ENCODE data around the gene CCL7. TPM values are rescaled to one million over a fixed set of nuclear protein-coding genes. Genes with fewer than 3 reads are reported as not detected.

Gene CCL7
- total and polyA plus RNA-seq, 4 donors = not detected

- no peak overlapping the region for H3K27ac ChIP-seq (ENCODE audit: low read depth in 1 of 2, low read length in 2 of 2)
- WGBS, 2 donors = 5 to 21% methylated on average over 2 of the region's 2 CpGs
- H3K4me1 ChIP-seq (ENCODE audit: control insufficient read depth in 1 of 2, insufficient read depth in 2 of 2, low read length in 2 of 2) = no peaks in the 10 kb centered on the region
- no peaks in the 10 kb centered on the region for H3K9me3 ChIP-seq (ENCODE audit: control insufficient read depth, low read length)
- ATAC-seq (ENCODE audit: low FRiP score) (no peak), DNase-seq (no peak)
- H3K4me3 ChIP-seq (ENCODE audit: low read length in 2 of 2) = no peak overlapping the region
- no peaks in the 10 kb centered on the region for H3K36me3 ChIP-seq (ENCODE audit: control insufficient read depth in 1 of 2, insufficient read depth in 2 of 2, low read length in 1 of 2)
- no peaks in the 10 kb centered on the region for H3K27me3 ChIP-seq (ENCODE audit: control insufficient read depth in 1 of 2, insufficient read depth in 2 of 2, low read length in 1 of 2)
- intact Hi-C loops (cut with DNase I) = no loop called here
Observed at GRCh38 chr17:34287875-34288274, 17.9 kb downstream of the CCL7 start.

DNA sequence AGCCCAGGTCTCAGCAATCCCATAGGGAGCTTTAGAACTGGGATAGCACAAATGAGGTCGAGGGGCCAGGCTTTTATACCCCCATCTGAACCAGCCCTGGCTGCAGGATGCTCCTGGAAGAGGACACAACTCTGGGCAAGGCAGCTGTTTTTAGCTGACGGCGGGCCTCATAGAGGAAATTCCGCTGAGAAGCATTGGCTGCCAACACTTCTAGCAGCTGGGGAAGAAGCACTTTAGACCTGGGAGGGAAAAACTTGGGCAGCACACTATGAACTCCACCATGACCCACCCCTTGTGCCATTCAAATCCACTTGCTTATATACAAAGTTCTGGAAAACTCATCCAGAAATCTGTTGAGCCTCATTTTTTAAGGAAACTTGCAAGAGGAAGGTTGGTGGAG is 20.6 kb downstream of the CCL7 start:
- Histone ChIP-seq H3K27ac (ENCODE audit: low read depth in 1 of 2, low read length in 2 of 2) (no peak overlapping the region), H3K4me3 (ENCODE audit: low read length in 2 of 2) (no peak overlapping the region), H3K27me3 (ENCODE audit: control insufficient read depth in 1 of 2, insufficient read depth in 2 of 2, low read length in 1 of 2) (no peaks in the 10 kb centered on the region), H3K36me3 (ENCODE audit: control insufficient read depth in 1 of 2, insufficient read depth in 2 of 2, low read length in 1 of 2) (no peaks in the 10 kb centered on the region), H3K4me1 (ENCODE audit: control insufficient read depth in 1 of 2, insufficient read depth in 2 of 2, low read length in 2 of 2) (no peaks in the 10 kb centered on the region), H3K9me3 (ENCODE audit: control insufficient read depth, low read length) (no peaks in the 10 kb centered on the region)
- WGBS, 2 donors = 58 to 63% methylated on average over 4 of the region's 4 CpGs
- intact Hi-C loops (cut with DNase I) = no loop called here
- DNase-seq = no peak
- no peak for ATAC-seq (ENCODE audit: low FRiP score)

DNA sequence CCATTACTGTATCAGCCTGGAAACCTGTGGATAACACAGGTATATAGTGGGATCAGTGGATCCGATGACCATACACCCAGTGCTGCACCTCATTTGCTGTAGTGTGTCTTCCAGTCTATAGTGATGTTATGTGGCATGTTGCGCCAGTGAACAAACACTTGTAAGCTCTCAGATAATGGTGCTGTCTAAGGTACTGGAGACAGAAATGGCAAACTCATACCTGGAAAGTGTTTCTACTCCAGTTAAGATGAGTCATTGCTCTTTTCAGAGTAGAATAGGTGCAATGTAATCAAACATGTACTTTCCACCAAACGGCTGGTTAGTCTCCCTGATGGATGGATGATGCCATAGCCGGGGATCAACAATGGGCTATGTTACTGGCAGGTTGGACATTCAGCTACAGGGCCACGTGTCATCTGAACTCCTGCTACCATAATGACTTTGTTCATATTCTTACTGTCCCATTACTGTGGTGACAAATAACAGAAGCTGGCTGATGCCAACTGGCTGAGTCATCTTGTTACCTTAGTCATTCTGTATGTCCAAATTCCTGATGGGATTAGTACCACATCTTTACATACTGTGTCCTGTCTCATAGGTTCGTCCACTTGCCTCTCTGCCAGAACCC is 21.8 kb downstream of the CCL7 start:
- ATAC-seq (ENCODE audit: low FRiP score) = no peak

GRCh38 chr17:34299027-34299426 is 29.0 kb downstream of the CCL7 start:
- Histone ChIP-seq H3K27ac (ENCODE audit: low read depth in 1 of 2, low read length in 2 of 2) (no peak overlapping the region), H3K36me3 (ENCODE audit: control insufficient read depth in 1 of 2, insufficient read depth in 2 of 2, low read length in 1 of 2) (no peaks in the 10 kb centered on the region), H3K27me3 (ENCODE audit: control insufficient read depth in 1 of 2, insufficient read depth in 2 of 2, low read length in 1 of 2) (peaks cover 0 to 4% of the 10 kb centered on the region in 2 donors), H3K4me3 (ENCODE audit: low read length in 2 of 2) (no peak overlapping the region), H3K9me3 (ENCODE audit: control insufficient read depth, low read length) (peaks cover 2% of the 10 kb centered on the region), H3K4me1 (ENCODE audit: control insufficient read depth in 1 of 2, insufficient read depth in 2 of 2, low read length in 2 of 2) (no peaks in the 10 kb centered on the region)
- 84 to 86% methylated on average over 2 of the region's 2 CpGs for WGBS, 2 donors
- intact Hi-C loops (cut with DNase I) = no loop called here
- ATAC-seq (ENCODE audit: low FRiP score) (no peak), DNase-seq (no peak)

More for the DNA sequence above, 21.8 kb downstream of the CCL7 start:
- H3K27ac ChIP-seq (ENCODE audit: low read depth in 1 of 2, low read length in 2 of 2) = no peak overlapping the region
- no peaks in the 10 kb centered on the region for H3K9me3 ChIP-seq (ENCODE audit: control insufficient read depth, low read length)
- no peaks in the 10 kb centered on the region for H3K36me3 ChIP-seq (ENCODE audit: control insufficient read depth in 1 of 2, insufficient read depth in 2 of 2, low read length in 1 of 2)
- H3K27me3 ChIP-seq (ENCODE audit: control insufficient read depth in 1 of 2, insufficient read depth in 2 of 2, low read length in 1 of 2) = no peaks in the 10 kb centered on the region
- intact Hi-C loops (cut with DNase I) = no loop called here
- no peak for DNase-seq
- 88 to 90% methylated on average over 6 of the region's 6 CpGs for WGBS, 2 donors
- no peak overlapping the region for H3K4me3 ChIP-seq (ENCODE audit: low read length in 2 of 2)
- H3K4me1 ChIP-seq (ENCODE audit: control insufficient read depth in 1 of 2, insufficient read depth in 2 of 2, low read length in 2 of 2) = no peaks in the 10 kb centered on the region

DNA sequence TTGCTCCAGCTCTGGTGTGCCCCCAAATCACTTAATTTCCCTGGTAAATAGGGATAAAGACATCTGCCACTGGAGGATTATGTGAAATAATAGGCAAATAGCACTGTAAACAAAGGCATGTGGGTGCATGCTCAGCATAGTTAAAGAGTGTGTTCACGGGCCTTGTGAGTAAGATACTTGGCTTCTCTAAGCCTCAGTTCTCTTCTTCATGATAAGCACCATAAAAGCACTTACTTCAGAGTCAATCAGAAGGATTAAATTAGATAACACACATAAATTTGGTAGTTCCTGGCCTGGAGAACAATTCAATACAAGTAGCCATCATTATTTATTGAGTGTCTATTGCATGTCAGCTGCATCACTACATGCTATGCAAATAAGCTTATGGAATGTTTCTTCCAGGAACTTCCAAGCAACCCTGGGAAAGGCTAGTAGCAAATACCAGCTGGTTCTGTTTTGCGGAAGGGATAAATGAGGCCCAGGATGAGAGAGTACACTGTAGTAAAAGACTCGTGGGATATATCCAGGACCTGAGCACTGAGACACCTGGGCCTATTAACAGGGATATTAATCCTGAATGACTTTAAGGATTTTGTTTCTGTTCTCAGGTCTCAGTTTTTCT is 30.0 kb downstream of the CCL7 start:
- WGBS, 2 donors = 72% methylated on average over 3 of the region's 3 CpGs
- ATAC-seq (ENCODE audit: low FRiP score) = no peak

GRCh38 chr17:34300652-34301370 is 30.8 kb downstream of the CCL7 start:
- intact Hi-C loops (cut with DNase I) = loop anchor here in 1 of 2 donors (5.0 kb wide), 1 partner anchor 49 kb away; no protein-coding TSS in a partner anchor
- no peaks in the 10 kb centered on the region for H3K4me1 ChIP-seq (ENCODE audit: control insufficient read depth in 1 of 2, insufficient read depth in 2 of 2, low read length in 2 of 2)
- 70 to 81% methylated on average over 3 of the region's 3 CpGs for WGBS, 2 donors

More for the DNA sequence above, 30.0 kb downstream of the CCL7 start:
- no peaks in the 10 kb centered on the region for H3K36me3 ChIP-seq (ENCODE audit: control insufficient read depth in 1 of 2, insufficient read depth in 2 of 2, low read length in 1 of 2)
- peaks cover 2% of the 10 kb centered on the region for H3K9me3 ChIP-seq (ENCODE audit: control insufficient read depth, low read length)
- no peaks in the 10 kb centered on the region for H3K4me1 ChIP-seq (ENCODE audit: control insufficient read depth in 1 of 2, insufficient read depth in 2 of 2, low read length in 2 of 2)
- H3K27ac ChIP-seq (ENCODE audit: low read depth in 1 of 2, low read length in 2 of 2) = no peak overlapping the region
- H3K27me3 ChIP-seq (ENCODE audit: control insufficient read depth in 1 of 2, insufficient read depth in 2 of 2, low read length in 1 of 2) = peaks cover 0 to 4% of the 10 kb centered on the region in 2 donors
- intact Hi-C loops (cut with DNase I) = loop anchor here in 1 of 2 donors (5.0 kb wide), 1 partner anchor 48 kb away; no protein-coding TSS in a partner anchor
- DNase-seq = no peak
- no peak overlapping the region for H3K4me3 ChIP-seq (ENCODE audit: low read length in 2 of 2)

GRCh38 chr17:34301986-34302385 is 32.0 kb downstream of the CCL7 start:
- Histone ChIP-seq H3K36me3 (ENCODE audit: control insufficient read depth in 1 of 2, insufficient read depth in 2 of 2, low read length in 1 of 2) (no peaks in the 10 kb centered on the region), H3K27ac (ENCODE audit: low read depth in 1 of 2, low read length in 2 of 2) (no peak overlapping the region), H3K4me3 (ENCODE audit: low read length in 2 of 2) (no peak overlapping the region), H3K9me3 (ENCODE audit: control insufficient read depth, low read length) (peaks cover 2% of the 10 kb centered on the region), H3K27me3 (ENCODE audit: control insufficient read depth in 1 of 2, insufficient read depth in 2 of 2, low read length in 1 of 2) (peaks cover 0 to 4% of the 10 kb centered on the region in 2 donors), H3K4me1 (ENCODE audit: control insufficient read depth in 1 of 2, insufficient read depth in 2 of 2, low read length in 2 of 2) (peaks cover 0 to 1% of the 10 kb centered on the region in 2 donors)
- no peak for ATAC-seq (ENCODE audit: low FRiP score)
- intact Hi-C loops (cut with DNase I) = loop anchor here in 1 of 2 donors (5.0 kb wide), 1 partner anchor 50 kb away; no protein-coding TSS in a partner anchor
- WGBS, 2 donors = 70 to 76% methylated on average over 2 of the region's 2 CpGs
- no peak for DNase-seq

More at GRCh38 chr17:34300652-34301370, 30.8 kb downstream of the CCL7 start:
- peaks cover 2% of the 10 kb centered on the region for H3K9me3 ChIP-seq (ENCODE audit: control insufficient read depth, low read length)
- no peak overlapping the region for H3K4me3 ChIP-seq (ENCODE audit: low read length in 2 of 2)
- H3K27me3 ChIP-seq (ENCODE audit: control insufficient read depth in 1 of 2, insufficient read depth in 2 of 2, low read length in 1 of 2) = peaks cover 0 to 4% of the 10 kb centered on the region in 2 donors
- H3K36me3 ChIP-seq (ENCODE audit: control insufficient read depth in 1 of 2, insufficient read depth in 2 of 2, low read length in 1 of 2) = no peaks in the 10 kb centered on the region
- no peak overlapping the region for H3K27ac ChIP-seq (ENCODE audit: low read depth in 1 of 2, low read length in 2 of 2)
- DNase-seq (no peak), ATAC-seq (ENCODE audit: low FRiP score) (no peak)

DNA sequence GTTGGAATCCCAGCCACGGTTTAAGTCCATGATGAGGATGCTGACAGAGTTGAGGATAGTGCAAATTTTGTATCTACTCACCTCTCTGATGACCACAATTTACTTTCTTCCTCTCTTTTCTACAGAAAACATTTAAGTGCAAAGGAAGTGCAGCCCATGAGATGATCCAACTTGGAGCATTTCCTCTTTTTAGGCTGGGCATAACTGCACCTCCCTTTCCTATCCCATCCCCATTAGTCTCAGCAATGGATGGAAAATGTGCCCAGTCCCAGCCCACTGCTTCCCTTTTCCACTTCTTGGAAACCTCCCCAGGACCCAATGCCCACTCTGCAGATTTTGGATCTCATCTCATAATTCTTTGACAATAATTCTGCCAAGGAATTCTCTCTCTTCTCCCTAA is 32.6 kb downstream of the CCL7 start:
- ATAC-seq (ENCODE audit: low FRiP score) = no peak

More for the DNA sequence above, 32.6 kb downstream of the CCL7 start:
- no peaks in the 10 kb centered on the region for H3K36me3 ChIP-seq (ENCODE audit: control insufficient read depth in 1 of 2, insufficient read depth in 2 of 2, low read length in 1 of 2)
- no peak for DNase-seq
- intact Hi-C loops (cut with DNase I) = loop anchor here in 1 of 2 donors (5.0 kb wide), 1 partner anchor 50 kb away; no protein-coding TSS in a partner anchor
- peaks cover 2% of the 10 kb centered on the region for H3K9me3 ChIP-seq (ENCODE audit: control insufficient read depth, low read length)
- peaks cover 0 to 4% of the 10 kb centered on the region in 2 donors for H3K27me3 ChIP-seq (ENCODE audit: control insufficient read depth in 1 of 2, insufficient read depth in 2 of 2, low read length in 1 of 2)
- WGBS, 2 donors = 79 to 86% methylated on average over 1 of the region's 1 CpG
- H3K4me3 ChIP-seq (ENCODE audit: low read length in 2 of 2) = no peak overlapping the region
- peaks cover 0 to 1% of the 10 kb centered on the region in 2 donors for H3K4me1 ChIP-seq (ENCODE audit: control insufficient read depth in 1 of 2, insufficient read depth in 2 of 2, low read length in 2 of 2)
- H3K27ac ChIP-seq (ENCODE audit: low read depth in 1 of 2, low read length in 2 of 2) = no peak overlapping the region

Data from aorta (tissue), 5 donors.